Spleen (tissue), 7 donors: ENCODE measurements around the gene ARHGEF40.

ENCODE experiments used
- CTCF ChIP-seq, 11 experiments: fragments of 200-600 bp in 7 of 11; fragments of 450-650 bp in 4 of 11; sonication (generic) in 4 of 11; IDR thresholded peaks in 8 of 11; conservative IDR thresholded peaks in 3 of 11; 1 replicate in 7 of 11; 2 replicates in 4 of 11; pipeline versions ENCODE4 v1.4.0 to v1.8.0; 2016 to 2021; ENCODE audit warnings: antibody characterized with exemption in 11 of 11, inconsistent platforms in 4 of 11, mild to moderate bottlenecking in 1 of 11
- POLR2A ChIP-seq, 3 donors: fragments of 450-650 bp; IDR thresholded peaks; one replicate each; pipeline ENCODE4 v1.5.1; 2017; ENCODE audit warnings: antibody characterized with exemption in 3 of 3, mild to moderate bottlenecking in 1 of 3
- POLR2AphosphoS5 ChIP-seq, 3 donors: sonication (generic); formaldehyde crosslinking; IDR thresholded peaks; one replicate each; pipeline ENCODE4 v1.5.1; 2017; ENCODE audit warnings: antibody characterized with exemption in 3 of 3
- donor health status: DM: no; HTN: no; CAD: no; lungs with moderate emphysema.
- donor health status: DM: no; HTN: no; CAD: no.
- donor health status: DM: no; HTN: no; CAD: no.

- TF ChIP-seq CTCF (IDR thresholded peaks at IDR 0.05 in 8 of 11, conservative IDR thresholded peaks at IDR 0.05 in 3 of 11) (no peak), POLR2A (IDR thresholded peaks at IDR 0.05) (no peak), POLR2AphosphoS5 (IDR thresholded peaks at IDR 0.05) (no peak)
These were observed 35.4 kb upstream of the ARHGEF40 start, which contains the start of gene RNASE13 for GRCh38 chr14:21034707-21035106.
